ENCODE results near the gene C20orf144.
A peak's percentile ranks its signal among the peaks of the same experiment; 100 is the strongest.

The C20orf144 gene

DNA sequence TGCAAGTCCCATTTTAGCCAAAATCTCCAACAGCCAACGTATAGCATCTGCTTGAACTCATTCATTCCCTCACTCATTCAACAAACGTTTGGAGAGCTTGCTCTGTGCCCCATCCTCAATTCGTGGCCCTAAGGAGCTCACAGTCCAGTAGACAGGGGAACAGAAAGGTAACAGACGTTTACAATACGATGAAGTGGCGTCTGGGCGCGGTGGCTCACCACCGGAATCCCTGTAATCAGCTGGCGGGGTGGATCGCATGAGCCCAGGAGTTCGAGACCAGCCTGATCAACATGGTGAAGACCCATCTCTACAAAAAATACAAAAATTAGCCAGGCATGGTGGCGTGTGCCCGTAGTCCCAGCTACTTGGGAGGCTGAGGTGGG, 24.8 kb downstream of the C20orf144 start:
- no peak for DNase-seq
- H3K9me3 ChIP-seq (ENCODE audit: control insufficient read depth, low read length): no peaks in the 10 kb centered on the region
- no peak overlapping the region for H3K9ac ChIP-seq (ENCODE audit: low read length)
- H4K8ac ChIP-seq (ENCODE audit: low read length): peak overlapping the region; percentile 78
- no peaks in the 10 kb centered on the region for H3K27me3 ChIP-seq (ENCODE audit: control insufficient read depth in 1 of 2, insufficient read depth in 1 of 2, low read length in 2 of 2)
- no peak overlapping the region for H2AK5ac ChIP-seq (ENCODE audit: low read length, severe bottlenecking)
- no peak overlapping the region for H3K23ac ChIP-seq (ENCODE audit: low read length in 2 of 2)
- peak overlapping the region; percentile 6 for H2BK15ac ChIP-seq (ENCODE audit: low read depth, poor library complexity, severe bottlenecking)
- H3K4me2 ChIP-seq (ENCODE audit: low read length, poor library complexity, severe bottlenecking): peak overlapping the region; percentile 81
- peak overlapping the region in 1 of 2 experiments; percentile 19 for H3K4ac ChIP-seq (ENCODE audit: low read depth in 1 of 2, low read length in 2 of 2)
- no peak overlapping the region for H4K91ac ChIP-seq (ENCODE audit: low read length)
- H3K36me3 ChIP-seq (ENCODE audit: control insufficient read depth in 1 of 2, insufficient read depth in 2 of 2, low read depth in 1 of 2, low read length in 2 of 2): no peaks in the 10 kb centered on the region
- WGBS: 81% methylated on average over 13 of the region's 14 CpGs
- peak overlapping the region; percentile 27 to 44 for H2BK12ac ChIP-seq (ENCODE audit: low read length in 2 of 2)
- peak overlapping the region in 1 of 2 experiments; percentile 76 for H3K4me3 ChIP-seq (ENCODE audit: insufficient read depth in 1 of 2, low read depth in 1 of 2, low read length in 2 of 2)
- H3K14ac ChIP-seq (ENCODE audit: low read length in 2 of 2): no peak overlapping the region
- H2AFZ ChIP-seq (ENCODE audit: low read depth, low read length): peak overlapping the region; percentile 30
- no peak overlapping the region for H2BK5ac ChIP-seq (ENCODE audit: low read depth, low read length, poor library complexity, severe bottlenecking)
- H3K18ac ChIP-seq (ENCODE audit: low read depth in 1 of 2, low read length in 2 of 2): peak overlapping the region; percentile 16 to 82
- H3K27ac ChIP-seq (ENCODE audit: low read length, poor library complexity, severe bottlenecking): no peak overlapping the region
- H2BK120ac ChIP-seq (ENCODE audit: low read depth, low read length): no peak overlapping the region
- H3K4me1 ChIP-seq (ENCODE audit: control insufficient read depth, insufficient read depth, low read depth, low read length): peaks cover 21% of the 10 kb centered on the region
- H3K79me1 ChIP-seq (replicated peaks; ENCODE audit: low read length, poor library complexity, severe bottlenecking): peaks cover 11% of the 10 kb centered on the region

DNA sequence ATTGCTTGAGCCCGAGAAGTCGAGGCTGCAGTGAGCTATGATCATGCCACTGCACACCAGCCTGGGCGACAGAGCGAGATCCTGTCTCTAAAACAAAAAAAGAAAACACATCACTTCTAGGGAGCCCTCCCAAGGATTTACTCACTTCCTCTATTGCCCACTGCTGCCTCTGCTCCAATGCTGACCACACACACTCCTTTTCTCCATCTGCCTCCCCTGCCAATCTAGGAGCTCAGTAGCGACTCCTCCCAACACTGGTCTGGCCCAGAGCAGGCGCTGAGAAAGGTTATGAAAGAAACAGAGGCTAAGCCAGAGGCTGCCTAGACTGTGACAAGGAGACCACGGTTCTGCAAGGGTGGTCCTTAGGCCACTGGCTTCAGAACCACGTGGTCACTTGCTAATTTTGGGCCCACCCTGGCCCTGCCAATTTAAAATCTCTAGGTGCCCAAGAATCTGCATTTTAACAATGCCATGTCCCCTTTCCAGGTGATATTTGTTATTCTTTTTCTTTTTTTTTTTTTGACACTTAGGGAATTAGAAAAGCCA, 25.3 kb downstream of the C20orf144 start:
- Histone ChIP-seq H4K8ac (ENCODE audit: low read length) (peak overlapping the region; percentile 35), H3K36me3 (ENCODE audit: control insufficient read depth in 1 of 2, insufficient read depth in 2 of 2, low read depth in 1 of 2, low read length in 2 of 2) (no peaks in the 10 kb centered on the region), H3K4ac (ENCODE audit: low read depth in 1 of 2, low read length in 2 of 2) (no peak overlapping the region), H3K27ac (ENCODE audit: low read length, poor library complexity, severe bottlenecking) (no peak overlapping the region), H3K4me2 (ENCODE audit: low read length, poor library complexity, severe bottlenecking) (no peak overlapping the region), H3K14ac (ENCODE audit: low read length in 2 of 2) (no peak overlapping the region), H2BK12ac (ENCODE audit: low read length in 2 of 2) (peak overlapping the region in 1 of 2 experiments; percentile 34), H2BK15ac (ENCODE audit: low read depth, poor library complexity, severe bottlenecking) (peak overlapping the region; percentile 6), H3K23ac (ENCODE audit: low read length in 2 of 2) (no peak overlapping the region), H2BK5ac (ENCODE audit: low read depth, low read length, poor library complexity, severe bottlenecking) (no peak overlapping the region), H3K4me3 (ENCODE audit: insufficient read depth in 1 of 2, low read depth in 1 of 2, low read length in 2 of 2) (no peak overlapping the region), H3K79me1 (replicated peaks; ENCODE audit: low read length, poor library complexity, severe bottlenecking) (peaks cover 8% of the 10 kb centered on the region), H2AK5ac (ENCODE audit: low read length, severe bottlenecking) (no peak overlapping the region), H3K18ac (ENCODE audit: low read depth in 1 of 2, low read length in 2 of 2) (no peak overlapping the region), H2BK120ac (ENCODE audit: low read depth, low read length) (no peak overlapping the region), H3K4me1 (ENCODE audit: control insufficient read depth, insufficient read depth, low read depth, low read length) (peaks cover 21% of the 10 kb centered on the region), H3K27me3 (ENCODE audit: control insufficient read depth in 1 of 2, insufficient read depth in 1 of 2, low read length in 2 of 2) (no peaks in the 10 kb centered on the region), H4K91ac (ENCODE audit: low read length) (no peak overlapping the region), H3K9me3 (ENCODE audit: control insufficient read depth, low read length) (no peaks in the 10 kb centered on the region), H2AFZ (ENCODE audit: low read depth, low read length) (no peak overlapping the region), H3K9ac (ENCODE audit: low read length) (peak overlapping the region; percentile 54)
- 73% methylated on average over 8 of the region's 8 CpGs for WGBS
- DNase-seq: peak; percentile 63

DNA sequence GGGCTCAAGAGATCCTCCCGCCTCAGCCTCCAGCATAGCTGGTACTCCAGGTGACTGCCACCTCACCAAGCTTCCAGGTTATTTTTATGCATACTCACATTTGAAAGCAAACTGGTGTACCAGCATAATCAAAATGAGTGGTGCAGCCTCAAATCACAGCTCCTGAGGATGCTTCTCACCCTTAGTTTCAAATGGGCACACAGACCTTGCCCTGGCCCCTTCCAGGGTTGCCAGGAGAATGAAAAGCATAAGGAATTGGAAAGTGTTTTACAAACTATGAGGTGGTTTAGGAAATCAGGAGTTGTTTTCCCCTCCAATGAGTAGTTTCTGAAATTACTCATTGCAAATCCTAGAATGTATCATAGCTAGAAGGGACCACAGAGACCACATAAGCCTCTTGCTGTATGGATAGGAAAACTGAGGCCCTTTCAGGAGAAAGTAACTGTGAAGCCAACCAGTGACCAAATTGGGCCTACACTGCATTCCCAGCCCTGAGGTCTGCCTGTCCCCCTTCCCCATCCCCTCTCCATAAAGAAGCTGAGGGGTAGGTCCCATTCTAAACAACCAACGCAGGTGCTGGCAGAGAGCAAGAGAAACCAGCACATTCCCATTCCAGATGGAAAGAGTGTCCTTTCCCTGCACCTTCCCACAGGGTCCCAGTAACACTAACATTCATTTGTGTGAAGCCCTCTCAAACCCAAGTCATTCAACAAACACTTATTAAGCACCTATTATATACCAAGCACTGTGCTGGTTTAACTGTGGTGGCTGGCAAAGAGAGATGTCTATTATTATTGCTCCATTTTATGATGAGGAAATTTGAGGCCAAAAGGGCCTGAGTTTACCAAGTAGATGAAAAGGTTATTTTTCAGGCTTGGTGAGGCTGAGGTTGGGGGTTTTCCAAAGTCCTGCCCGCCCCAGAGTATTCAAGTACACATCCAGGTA, 26.1 kb downstream of the C20orf144 start:
- Histone ChIP-seq H3K9ac (ENCODE audit: low read length) (peak overlapping the region; percentile 54), H3K18ac (ENCODE audit: low read depth in 1 of 2, low read length in 2 of 2) (no peak overlapping the region), H2BK12ac (ENCODE audit: low read length in 2 of 2) (peak overlapping the region in 1 of 2 experiments; percentile 38), H3K9me3 (ENCODE audit: control insufficient read depth, low read length) (no peaks in the 10 kb centered on the region), H4K8ac (ENCODE audit: low read length) (no peak overlapping the region), H3K79me1 (replicated peaks; ENCODE audit: low read length, poor library complexity, severe bottlenecking) (peaks cover 8% of the 10 kb centered on the region), H3K14ac (ENCODE audit: low read length in 2 of 2) (no peak overlapping the region), H2BK120ac (ENCODE audit: low read depth, low read length) (no peak overlapping the region), H2BK15ac (ENCODE audit: low read depth, poor library complexity, severe bottlenecking) (peak overlapping the region; percentile 55), H3K4me2 (ENCODE audit: low read length, poor library complexity, severe bottlenecking) (no peak overlapping the region), H2BK5ac (ENCODE audit: low read depth, low read length, poor library complexity, severe bottlenecking) (no peak overlapping the region), H3K4me3 (ENCODE audit: insufficient read depth in 1 of 2, low read depth in 1 of 2, low read length in 2 of 2) (no peak overlapping the region), H2AFZ (ENCODE audit: low read depth, low read length) (no peak overlapping the region), H3K36me3 (ENCODE audit: control insufficient read depth in 1 of 2, insufficient read depth in 2 of 2, low read depth in 1 of 2, low read length in 2 of 2) (no peaks in the 10 kb centered on the region), H3K27ac (ENCODE audit: low read length, poor library complexity, severe bottlenecking) (no peak overlapping the region), H2AK5ac (ENCODE audit: low read length, severe bottlenecking) (no peak overlapping the region), H4K91ac (ENCODE audit: low read length) (no peak overlapping the region), H3K4me1 (ENCODE audit: control insufficient read depth, insufficient read depth, low read depth, low read length) (peaks cover 21% of the 10 kb centered on the region), H3K4ac (ENCODE audit: low read depth in 1 of 2, low read length in 2 of 2) (no peak overlapping the region), H3K27me3 (ENCODE audit: control insufficient read depth in 1 of 2, insufficient read depth in 1 of 2, low read length in 2 of 2) (no peaks in the 10 kb centered on the region), H3K23ac (ENCODE audit: low read length in 2 of 2) (no peak overlapping the region)
- peak; percentile 13 for DNase-seq
- 96% methylated on average over 3 of the region's 3 CpGs for WGBS

DNA sequence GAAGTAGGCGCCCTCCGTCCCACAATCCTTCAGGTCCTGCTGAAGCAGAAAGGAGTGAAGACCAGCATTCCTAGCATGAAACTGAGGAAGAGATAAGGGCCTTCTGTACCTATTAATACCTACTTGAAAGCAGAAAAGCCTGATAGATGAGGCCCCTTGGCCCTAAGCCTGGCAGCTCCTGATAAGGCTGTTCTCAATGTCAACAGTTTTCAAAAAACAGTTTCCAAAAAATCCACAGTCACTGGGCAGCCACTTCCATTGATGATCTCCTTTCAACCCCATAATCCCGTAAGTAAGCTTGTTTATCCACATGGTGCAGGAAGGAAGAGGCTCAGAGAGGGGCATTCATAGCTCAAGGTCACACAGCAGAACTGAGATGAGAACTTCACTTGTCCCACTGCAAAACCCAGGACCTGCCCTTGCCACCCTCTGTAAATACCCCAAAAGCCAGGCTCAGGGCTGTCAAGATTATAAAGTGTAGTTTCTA, 26.9 kb downstream of the C20orf144 start:
- Histone ChIP-seq H3K18ac (ENCODE audit: low read depth in 1 of 2, low read length in 2 of 2) (no peak overlapping the region), H3K4me2 (ENCODE audit: low read length, poor library complexity, severe bottlenecking) (no peak overlapping the region), H4K91ac (ENCODE audit: low read length) (no peak overlapping the region), H3K9ac (ENCODE audit: low read length) (no peak overlapping the region), H3K14ac (ENCODE audit: low read length in 2 of 2) (no peak overlapping the region), H2BK12ac (ENCODE audit: low read length in 2 of 2) (no peak overlapping the region), H3K4me3 (ENCODE audit: insufficient read depth in 1 of 2, low read depth in 1 of 2, low read length in 2 of 2) (no peak overlapping the region), H3K23ac (ENCODE audit: low read length in 2 of 2) (no peak overlapping the region), H3K36me3 (ENCODE audit: control insufficient read depth in 1 of 2, insufficient read depth in 2 of 2, low read depth in 1 of 2, low read length in 2 of 2) (no peaks in the 10 kb centered on the region), H2BK5ac (ENCODE audit: low read depth, low read length, poor library complexity, severe bottlenecking) (no peak overlapping the region), H3K4ac (ENCODE audit: low read depth in 1 of 2, low read length in 2 of 2) (peak overlapping the region in 1 of 2 experiments; percentile 29), H3K79me1 (replicated peaks; ENCODE audit: low read length, poor library complexity, severe bottlenecking) (peaks cover 5% of the 10 kb centered on the region), H3K9me3 (ENCODE audit: control insufficient read depth, low read length) (no peaks in the 10 kb centered on the region), H2AFZ (ENCODE audit: low read depth, low read length) (no peak overlapping the region), H4K8ac (ENCODE audit: low read length) (no peak overlapping the region), H3K27ac (ENCODE audit: low read length, poor library complexity, severe bottlenecking) (no peak overlapping the region), H2BK15ac (ENCODE audit: low read depth, poor library complexity, severe bottlenecking) (peak overlapping the region; percentile 55), H2AK5ac (ENCODE audit: low read length, severe bottlenecking) (no peak overlapping the region), H2BK120ac (ENCODE audit: low read depth, low read length) (no peak overlapping the region), H3K4me1 (ENCODE audit: control insufficient read depth, insufficient read depth, low read depth, low read length) (peaks cover 25% of the 10 kb centered on the region), H3K27me3 (ENCODE audit: control insufficient read depth in 1 of 2, insufficient read depth in 1 of 2, low read length in 2 of 2) (no peaks in the 10 kb centered on the region)
- WGBS: 86% methylated on average over 3 of the region's 3 CpGs
- DNase-seq: no peak

Measured in mesenchymal stem cell (in vitro differentiated cells and primary cell).